ENCODE measurements around the gene ECM1.
A peak's percentile ranks its signal among the peaks of the same experiment; 100 is the strongest.

The ECM1 gene

DNA sequence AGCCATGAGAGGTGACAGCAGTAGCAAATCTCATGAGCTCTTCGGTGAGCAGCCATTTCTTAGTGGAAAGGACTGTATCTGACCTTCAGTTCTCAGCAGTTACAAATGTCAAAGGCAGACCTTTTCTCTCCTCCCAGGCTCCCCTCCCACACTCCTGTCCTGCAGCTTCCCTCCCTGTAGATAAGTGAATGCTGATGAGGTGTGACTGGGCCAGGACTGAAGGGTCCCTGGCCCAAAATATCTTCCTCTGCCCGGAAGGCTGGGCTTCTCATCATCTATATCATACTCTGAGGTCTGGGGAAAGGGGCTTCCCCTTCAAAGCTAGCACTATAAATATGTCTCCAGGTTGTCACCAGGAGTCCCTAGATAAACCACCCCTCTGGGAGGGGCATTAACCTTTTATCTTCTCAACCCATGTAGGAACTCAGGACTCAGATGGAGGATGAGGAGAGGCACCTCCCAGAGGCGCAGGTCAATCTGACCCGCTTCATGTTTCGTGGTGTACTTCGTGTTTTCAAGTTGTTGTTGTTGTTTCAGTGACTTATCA, 37.6 kb downstream of the ECM1 start:
- ChIA-PET CTCF (interaction anchor here (0.6 to 0.8 kb wide), 2 partner anchors 12 to 63 kb away, joined by 3 to 4 read pairs; no protein-coding TSS in a partner anchor), POLR2A (ENCODE audit: low non-redundant PET) (no interaction called here)
- TF ChIP-seq, protein P1, sequence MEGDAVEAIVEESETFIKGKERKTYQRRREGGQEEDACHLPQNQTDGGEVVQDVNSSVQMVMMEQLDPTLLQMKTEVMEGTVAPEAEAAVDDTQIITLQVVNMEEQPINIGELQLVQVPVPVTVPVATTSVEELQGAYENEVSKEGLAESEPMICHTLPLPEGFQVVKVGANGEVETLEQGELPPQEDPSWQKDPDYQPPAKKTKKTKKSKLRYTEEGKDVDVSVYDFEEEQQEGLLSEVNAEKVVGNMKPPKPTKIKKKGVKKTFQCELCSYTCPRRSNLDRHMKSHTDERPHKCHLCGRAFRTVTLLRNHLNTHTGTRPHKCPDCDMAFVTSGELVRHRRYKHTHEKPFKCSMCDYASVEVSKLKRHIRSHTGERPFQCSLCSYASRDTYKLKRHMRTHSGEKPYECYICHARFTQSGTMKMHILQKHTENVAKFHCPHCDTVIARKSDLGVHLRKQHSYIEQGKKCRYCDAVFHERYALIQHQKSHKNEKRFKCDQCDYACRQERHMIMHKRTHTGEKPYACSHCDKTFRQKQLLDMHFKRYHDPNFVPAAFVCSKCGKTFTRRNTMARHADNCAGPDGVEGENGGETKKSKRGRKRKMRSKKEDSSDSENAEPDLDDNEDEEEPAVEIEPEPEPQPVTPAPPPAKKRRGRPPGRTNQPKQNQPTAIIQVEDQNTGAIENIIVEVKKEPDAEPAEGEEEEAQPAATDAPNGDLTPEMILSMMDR (conservative IDR thresholded peaks at IDR 0.05; ENCODE audit: low read depth): no peak
- no peak overlapping the region for H3K27ac ChIP-seq
- DNase-seq (ENCODE audit: low spot score): no peak

DNA sequence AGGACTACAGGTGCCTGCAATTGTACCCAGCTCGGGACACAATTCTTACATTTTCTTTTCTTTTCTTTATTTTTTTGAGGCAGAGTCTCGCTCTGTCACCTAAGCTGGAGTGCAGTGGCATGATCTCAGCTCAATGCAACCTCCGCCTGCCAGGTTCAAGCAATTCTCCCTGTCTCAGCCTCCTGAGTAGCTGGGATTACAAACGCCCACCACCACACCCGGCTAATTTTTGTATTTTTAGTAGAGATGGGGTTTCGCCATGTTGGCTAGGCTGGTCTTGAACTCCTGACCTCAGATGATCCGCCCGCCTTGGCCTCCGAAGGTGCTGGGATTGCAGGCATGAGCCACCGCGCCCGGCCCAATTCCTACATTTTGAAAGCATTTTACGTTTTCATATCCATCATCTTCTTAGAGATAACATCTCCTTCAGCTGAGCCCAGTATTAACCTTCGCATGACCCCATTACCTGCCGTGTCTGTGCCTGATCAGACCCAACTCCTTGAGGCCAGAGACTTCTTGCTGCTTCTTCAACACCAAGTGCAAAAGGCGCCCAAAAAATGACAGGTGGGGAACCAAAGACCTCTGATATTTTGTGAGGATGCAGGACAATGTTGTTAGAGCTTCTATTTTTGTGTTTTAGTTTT, 38.5 kb downstream of the ECM1 start:
- peak overlapping the region; percentile 23 for H3K27ac ChIP-seq
- POLR2A ChIA-PET (ENCODE audit: low non-redundant PET): interaction anchor here (0.6 kb wide), 1 partner anchor 7 kb away, joined by 4 read pairs; no protein-coding TSS in a partner anchor
- no peak for DNase-seq (ENCODE audit: low spot score)
- TF ChIP-seq, protein P1 (conservative IDR thresholded peaks at IDR 0.05; ENCODE audit: low read depth): no peak
- CTCF ChIA-PET: interaction anchor here (0.7 to 0.8 kb wide), 4 partner anchors 13 to 440 kb away, joined by 3 to 4 read pairs (median 4); no protein-coding TSS in a partner anchor

DNA sequence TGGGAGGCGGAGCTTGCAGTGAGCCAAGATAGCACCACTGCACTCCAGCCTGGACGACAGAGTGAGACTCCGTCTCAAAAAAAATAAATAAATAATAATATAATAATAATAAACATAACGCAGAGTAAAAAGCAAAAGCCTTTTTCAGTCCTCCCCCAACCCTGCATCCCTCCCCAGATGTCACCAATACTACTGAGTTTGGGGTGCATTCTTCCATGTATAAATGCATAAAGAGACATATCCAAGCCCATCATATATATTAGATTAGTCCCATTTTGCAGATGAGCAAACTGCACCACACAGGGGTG, 40.4 kb downstream of the ECM1 start:
- TF ChIP-seq, protein P1 (conservative IDR thresholded peaks at IDR 0.05; ENCODE audit: low read depth): no peak
- DNase-seq (ENCODE audit: low spot score): no peak
- POLR2A ChIA-PET (ENCODE audit: low non-redundant PET): interaction anchor here (0.6 to 1.2 kb wide), 4 partner anchors 20 to 185 kb away, joined by 3 to 4 read pairs (median 3); no protein-coding TSS in a partner anchor
- H3K27ac ChIP-seq: peak overlapping the region; percentile 100
- CTCF ChIA-PET: interaction anchor here (0.7 to 1.2 kb wide), 2 partner anchors 12 to 19 kb away, joined by 3 to 6 read pairs; no protein-coding TSS in a partner anchor

DNA sequence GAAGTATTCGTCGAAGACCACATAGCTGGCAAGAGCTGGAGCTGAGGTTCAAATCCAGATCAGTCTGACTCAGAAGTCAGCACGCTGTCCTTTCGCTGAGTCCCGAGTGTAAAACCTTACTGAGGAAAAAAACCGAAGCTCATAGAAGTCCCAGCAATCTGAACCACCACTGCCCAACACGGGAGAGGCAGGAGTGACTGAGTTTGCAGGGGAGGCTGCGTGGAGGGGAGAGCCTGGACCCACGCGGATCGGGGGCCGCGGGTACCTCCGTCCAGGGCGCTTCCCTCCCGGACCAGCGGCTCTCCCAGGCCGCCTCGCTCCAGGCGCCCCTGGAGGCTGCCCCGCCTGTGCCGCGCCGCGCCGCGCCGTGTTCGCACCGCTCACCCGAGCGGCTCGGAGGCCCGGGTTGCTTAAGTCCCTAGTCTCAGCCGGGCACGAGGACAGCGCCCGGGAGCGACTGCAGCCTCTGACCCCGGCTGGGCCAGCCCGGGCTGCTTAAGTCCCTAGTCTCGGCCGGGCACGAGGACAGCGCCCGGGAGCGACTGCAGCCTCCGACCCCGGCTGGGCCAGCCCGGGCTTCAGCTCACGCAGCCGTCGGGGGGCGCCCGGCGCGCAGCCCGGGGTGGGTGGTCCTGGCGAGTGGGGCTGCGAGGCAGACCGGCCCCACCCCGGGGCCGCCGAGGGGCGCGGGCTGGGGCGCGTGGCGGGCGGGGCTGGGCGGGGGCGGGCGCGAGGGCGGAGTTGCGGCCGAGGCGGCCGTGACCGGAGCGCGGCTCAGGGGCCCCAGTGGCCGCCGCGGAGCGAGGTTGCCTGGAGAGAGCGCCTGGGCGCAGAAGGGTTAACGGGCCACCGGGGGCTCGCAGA, 41.0 kb downstream of the ECM1 start, which contains the start of gene ADAMTSL4:
Gene ADAMTSL4, plus strand, starts transcription at position 777 of the 864 bp plus-strand sequence. CDS start 2,881 bp downstream, outside the sequence.
- ChIA-PET CTCF (interaction anchor here (1.2 kb wide), 2 partner anchors 11 to 50 kb away, joined by 3 to 6 read pairs; no protein-coding TSS in a partner anchor), POLR2A (ENCODE audit: low non-redundant PET) (interaction anchor here (0.6 to 1.2 kb wide), 4 partner anchors 20 to 185 kb away, joined by 3 to 4 read pairs (median 4); partner anchors contain the start of gene GOLPH3L)
- peak within 1 kb of the TSS; percentile 100 for H3K27ac ChIP-seq
- DNase-seq (ENCODE audit: low spot score): peak; percentile 58
- TF ChIP-seq, protein P1 (conservative IDR thresholded peaks at IDR 0.05; ENCODE audit: low read depth): no peak

DNA sequence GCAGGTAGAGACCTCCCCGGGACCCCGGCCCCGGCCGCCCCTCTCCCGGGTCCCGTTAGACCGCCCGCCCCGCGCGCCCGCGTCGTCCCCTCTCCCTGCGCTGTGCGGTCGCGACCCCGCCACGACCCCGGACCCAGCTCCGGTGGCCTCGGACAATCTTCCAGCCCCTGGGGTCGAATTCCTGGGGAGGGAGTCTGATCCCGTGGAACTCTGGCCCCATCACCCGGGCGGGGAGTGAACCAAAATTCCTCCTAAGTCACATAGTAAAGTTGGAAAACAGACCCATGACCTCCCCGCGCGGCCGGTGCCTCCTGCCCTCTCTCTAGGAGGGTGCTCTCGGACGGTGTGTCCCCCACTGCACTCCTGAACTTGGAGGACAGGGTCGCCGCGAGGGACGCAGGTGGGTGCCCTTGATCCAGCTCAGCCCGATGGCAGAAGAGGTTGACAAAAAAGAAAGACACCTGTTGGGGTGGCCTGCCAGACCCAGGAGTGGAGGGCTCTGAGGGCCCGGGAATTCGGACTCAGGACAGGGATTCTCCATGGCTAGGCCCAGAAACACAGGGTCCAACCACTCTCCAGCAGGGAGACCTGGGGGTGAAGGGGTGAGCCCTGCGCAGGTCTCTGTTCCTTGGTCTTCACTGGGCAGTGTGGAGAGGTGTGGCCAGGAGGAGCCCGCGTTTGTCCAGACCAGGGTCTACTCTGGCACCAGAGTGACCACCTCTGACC, 41.8 kb downstream of the ECM1 start:
- POLR2A ChIA-PET (ENCODE audit: low non-redundant PET): interaction anchor here (0.5 to 0.7 kb wide), 2 partner anchors 72 to 148 kb away, joined by 3 to 4 read pairs; partner anchors contain the start of gene GOLPH3L
- CTCF ChIA-PET: interaction anchor here (0.8 to 1.2 kb wide), 3 partner anchors 13 to 51 kb away, joined by 3 read pairs; no protein-coding TSS in a partner anchor
- peak overlapping the region; percentile 100 for H3K27ac ChIP-seq

More for the DNA sequence above, 41.8 kb downstream of the ECM1 start:
- DNase-seq (ENCODE audit: low spot score): peak; percentile 67
- TF ChIP-seq, protein P1 (conservative IDR thresholded peaks at IDR 0.05; ENCODE audit: low read depth): no peak
